Natural killer cell (primary cell): Measurements from ENCODE around the gene SPRR5. TPM values are rescaled to one million over a fixed set of nuclear protein-coding genes. Genes with fewer than 3 reads are reported as not detected.

ENCODE experiments used
- ATAC-seq, 3 donors: fragments of 150-1000 bp in 2 of 3; fragments of 200-7000 bp in 1 of 3; cut with Tn5 transposase; 1 replicate in 1 of 3; 2 replicates in 2 of 3; pipeline ENCODE4 v1.10.0; 2021; ENCODE audit warnings: mild to moderate bottlenecking in 2 of 3, moderate library complexity in 2 of 3
- DNase-seq, 2 donors: peaks; one replicate each; pipeline versions ENCODE4 v3.0.0 to v3.0.0-alpha.2; 2013 to 2021; ENCODE audit warnings: mixed read lengths in 1 of 2
- H3K27ac ChIP-seq: one replicate; pipeline ENCODE4 v1.5.1; 2013; ENCODE audit warnings: mild to moderate bottlenecking, low read length
- H3K27me3 ChIP-seq: one replicate; pipeline ENCODE4 v1.6.1; 2013; ENCODE audit warnings: low read length; ENCODE audit not compliant: control insufficient read depth, insufficient read depth
- H3K36me3 ChIP-seq: one replicate; pipeline ENCODE4 v1.6.1; 2013; ENCODE audit warnings: low read length; ENCODE audit not compliant: control insufficient read depth, insufficient read depth
- H3K4me1 ChIP-seq: one replicate; pipeline ENCODE4 v1.6.1; 2013; ENCODE audit warnings: low read length; ENCODE audit not compliant: control insufficient read depth, insufficient read depth
- H3K4me3 ChIP-seq: one replicate; pipeline ENCODE4 v1.5.1; 2013; ENCODE audit warnings: low read length
- H3K9me3 ChIP-seq: one replicate; pipeline ENCODE4 v1.6.1; 2013; ENCODE audit warnings: low read length; ENCODE audit not compliant: control insufficient read depth, insufficient read depth
- H3K27ac Mint-ChIP-seq, 2 donors: one replicate each; pipeline ENCODE4 v1.8.0; 2022; ENCODE audit warnings: mild to moderate bottlenecking in 2 of 2, mixed read lengths in 2 of 2, moderate library complexity in 1 of 2
- H3K27me3 Mint-ChIP-seq, 2 donors: one replicate each; pipeline ENCODE4 v1.8.0; 2022; ENCODE audit warnings: low read depth in 2 of 2, mixed read lengths in 2 of 2
- H3K36me3 Mint-ChIP-seq: one replicate; pipeline ENCODE4 v1.8.0; 2022; ENCODE audit warnings: mixed read lengths
- H3K4me1 Mint-ChIP-seq, 2 donors: one replicate each; pipeline ENCODE4 v1.8.0; 2022; ENCODE audit warnings: mixed read lengths in 2 of 2
- H3K4me3 Mint-ChIP-seq: one replicate; pipeline ENCODE4 v1.8.0; 2022; ENCODE audit warnings: mild to moderate bottlenecking, moderate library complexity, mixed read lengths
- H3K9me3 Mint-ChIP-seq, 2 donors: one replicate each; pipeline ENCODE4 v1.8.0; 2022; ENCODE audit warnings: mixed read lengths in 2 of 2
- WGBS: methylation state at CpG from one replicate; pipeline ENCODE4 v1.1.7; 2013; ENCODE audit warnings: missing lambda C conversion rate; ENCODE audit not compliant: insufficient coverage; 5-methylcytosine and 5-hydroxymethylcytosine counted together
- intact Hi-C: fragments of 100-400 bp; cut with micrococcal nuclease; formaldehyde crosslinking; loops from one replicate; pipeline ENCODE4 v1.14.2; 2022
- total RNA-seq, 4 donors: library from RNA; stranded (reverse); fragments of 120-200 nt in 1 of 4; gene quantifications; one replicate each; pipeline versions ENCODE4 v1.2.3 to v1.2.4, GENCODE V29; 2013 to 2022
- TF ChIP-seq, protein P1 (sequence below): fragments of 200-600 bp; IDR thresholded peaks from one replicate; pipeline ENCODE4 v1.8.0; 2022; ENCODE audit warnings: antibody characterized with exemption

The SPRR5 gene
- total RNA-seq, 3 donors from 2014 or later (not counting 1 experiment from before 2014, with no cell fraction given): not detected

DNA sequence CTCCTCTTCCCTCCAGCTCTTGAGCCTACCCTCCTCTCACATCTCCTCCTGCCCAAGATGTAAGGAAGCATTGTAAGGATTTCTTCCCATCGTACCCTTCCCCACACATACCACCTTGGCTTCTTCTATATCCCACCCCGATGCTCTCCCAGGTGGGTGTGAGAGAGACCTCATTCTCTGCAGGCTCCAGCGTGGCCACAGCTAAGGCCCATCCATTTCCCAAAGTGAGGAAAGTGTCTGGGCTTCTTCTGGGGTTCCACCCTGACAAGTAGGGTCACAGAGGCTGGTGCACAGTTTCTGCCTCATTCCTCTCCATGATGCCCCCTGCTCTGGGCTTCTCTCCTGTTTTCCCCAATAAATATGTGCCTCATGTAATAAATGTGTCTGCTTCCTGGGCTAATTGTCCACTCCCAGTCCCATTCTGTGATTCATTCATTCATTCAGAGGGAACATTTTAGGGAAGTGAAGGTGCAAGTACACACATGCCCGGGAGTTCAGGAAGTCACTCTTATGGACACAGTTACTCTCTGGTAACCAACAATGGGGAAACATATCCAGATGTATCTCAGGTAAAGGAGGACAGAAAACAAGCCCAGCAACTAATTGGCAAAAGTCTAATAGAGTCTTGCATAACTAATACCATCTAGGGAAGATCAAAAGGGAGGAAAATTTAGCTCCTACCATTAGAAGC is 25.3 kb downstream of the SPRR5 start:
- intact Hi-C loops: no loop called here
- no peak overlapping the region for H3K27ac Mint-ChIP-seq
- Histone ChIP-seq H3K4me3 (no peak overlapping the region), H3K36me3 (no peaks in the 10 kb centered on the region), H3K27me3 (peaks cover 2% of the 10 kb centered on the region), H3K27ac (no peak overlapping the region), H3K9me3 (no peaks in the 10 kb centered on the region), H3K4me1 (no peaks in the 10 kb centered on the region)
- no peaks in the 10 kb centered on the region for H3K36me3 Mint-ChIP-seq
- H3K4me3 Mint-ChIP-seq: no peak overlapping the region
- H3K27me3 Mint-ChIP-seq: peaks cover 10 to 24% of the 10 kb centered on the region in 2 donors
- ATAC-seq (no peak), DNase-seq (no peak)
- no peaks in the 10 kb centered on the region for H3K4me1 Mint-ChIP-seq
- 77% methylated on average over 4 of the region's 4 CpGs for WGBS
- TF ChIP-seq, protein P1, sequence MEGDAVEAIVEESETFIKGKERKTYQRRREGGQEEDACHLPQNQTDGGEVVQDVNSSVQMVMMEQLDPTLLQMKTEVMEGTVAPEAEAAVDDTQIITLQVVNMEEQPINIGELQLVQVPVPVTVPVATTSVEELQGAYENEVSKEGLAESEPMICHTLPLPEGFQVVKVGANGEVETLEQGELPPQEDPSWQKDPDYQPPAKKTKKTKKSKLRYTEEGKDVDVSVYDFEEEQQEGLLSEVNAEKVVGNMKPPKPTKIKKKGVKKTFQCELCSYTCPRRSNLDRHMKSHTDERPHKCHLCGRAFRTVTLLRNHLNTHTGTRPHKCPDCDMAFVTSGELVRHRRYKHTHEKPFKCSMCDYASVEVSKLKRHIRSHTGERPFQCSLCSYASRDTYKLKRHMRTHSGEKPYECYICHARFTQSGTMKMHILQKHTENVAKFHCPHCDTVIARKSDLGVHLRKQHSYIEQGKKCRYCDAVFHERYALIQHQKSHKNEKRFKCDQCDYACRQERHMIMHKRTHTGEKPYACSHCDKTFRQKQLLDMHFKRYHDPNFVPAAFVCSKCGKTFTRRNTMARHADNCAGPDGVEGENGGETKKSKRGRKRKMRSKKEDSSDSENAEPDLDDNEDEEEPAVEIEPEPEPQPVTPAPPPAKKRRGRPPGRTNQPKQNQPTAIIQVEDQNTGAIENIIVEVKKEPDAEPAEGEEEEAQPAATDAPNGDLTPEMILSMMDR: no peak
- H3K9me3 Mint-ChIP-seq: no peaks in the 10 kb centered on the region

DNA sequence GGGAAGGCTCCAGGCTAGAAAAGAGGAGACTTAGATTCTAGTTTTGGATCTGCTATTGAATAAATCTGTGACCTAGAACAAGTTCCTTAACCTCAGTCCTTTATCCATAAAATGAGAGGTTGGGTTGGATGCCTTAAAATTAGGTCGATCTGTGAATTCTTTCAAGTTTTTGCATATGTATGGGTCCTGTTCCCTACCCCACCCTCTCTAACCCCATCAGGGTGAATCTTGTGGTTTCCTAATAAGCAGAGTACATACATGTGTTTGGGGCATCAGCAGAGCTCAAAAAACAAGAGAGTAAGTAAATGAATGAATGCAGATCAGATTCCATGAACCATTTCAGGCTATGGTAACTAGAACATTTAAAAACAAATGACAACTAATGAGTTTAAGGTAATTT is 29.7 kb downstream of the SPRR5 start:
- Mint-ChIP-seq H3K4me1 (no peaks in the 10 kb centered on the region), H3K27ac (no peak overlapping the region), H3K36me3 (no peaks in the 10 kb centered on the region), H3K4me3 (no peak overlapping the region), H3K9me3 (no peaks in the 10 kb centered on the region), H3K27me3 (peaks cover 10 to 44% of the 10 kb centered on the region in 2 donors)
- ATAC-seq: no peak
- no peak for DNase-seq
- no CpG with 5 or more reads among the region's 1 CpG for WGBS
- no peak overlapping the region for H3K4me3 ChIP-seq
- TF ChIP-seq, protein P1: no peak
- H3K4me1 ChIP-seq: no peaks in the 10 kb centered on the region
- no peaks in the 10 kb centered on the region for H3K36me3 ChIP-seq
- intact Hi-C loops: no loop called here
- no peak overlapping the region for H3K27ac ChIP-seq
- H3K27me3 ChIP-seq: peaks cover 2% of the 10 kb centered on the region
- no peaks in the 10 kb centered on the region for H3K9me3 ChIP-seq

DNA sequence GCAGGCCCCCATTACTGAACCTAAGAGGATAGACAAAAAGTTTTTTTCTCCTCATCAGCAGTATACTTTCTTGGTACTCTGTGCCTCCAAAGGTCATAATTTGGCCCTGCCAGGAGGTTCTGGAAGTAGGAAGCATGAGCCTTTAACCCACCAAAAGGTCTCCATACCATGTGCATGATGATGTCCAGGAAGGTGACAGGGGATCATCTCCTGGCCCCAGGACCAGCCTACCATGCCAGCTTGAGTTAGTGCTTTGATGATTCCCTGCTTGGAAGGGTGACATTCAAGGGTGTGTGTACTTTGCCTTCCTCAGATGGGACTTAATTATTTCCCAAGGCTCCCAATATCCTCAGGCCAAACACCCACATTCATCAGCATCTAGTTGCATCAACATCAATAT is 30.6 kb downstream of the SPRR5 start:
- Mint-ChIP-seq H3K4me1 (no peaks in the 10 kb centered on the region), H3K9me3 (no peaks in the 10 kb centered on the region), H3K27me3 (peaks cover 8 to 47% of the 10 kb centered on the region in 2 donors), H3K36me3 (no peaks in the 10 kb centered on the region), H3K4me3 (no peak overlapping the region), H3K27ac (no peak overlapping the region)
- Histone ChIP-seq H3K4me3 (no peak overlapping the region), H3K27ac (no peak overlapping the region), H3K27me3 (no peaks in the 10 kb centered on the region), H3K36me3 (no peaks in the 10 kb centered on the region), H3K9me3 (no peaks in the 10 kb centered on the region), H3K4me1 (no peaks in the 10 kb centered on the region)
- ATAC-seq (no peak), DNase-seq (no peak)
- intact Hi-C loops: no loop called here
- TF ChIP-seq, protein P1: no peak

DNA sequence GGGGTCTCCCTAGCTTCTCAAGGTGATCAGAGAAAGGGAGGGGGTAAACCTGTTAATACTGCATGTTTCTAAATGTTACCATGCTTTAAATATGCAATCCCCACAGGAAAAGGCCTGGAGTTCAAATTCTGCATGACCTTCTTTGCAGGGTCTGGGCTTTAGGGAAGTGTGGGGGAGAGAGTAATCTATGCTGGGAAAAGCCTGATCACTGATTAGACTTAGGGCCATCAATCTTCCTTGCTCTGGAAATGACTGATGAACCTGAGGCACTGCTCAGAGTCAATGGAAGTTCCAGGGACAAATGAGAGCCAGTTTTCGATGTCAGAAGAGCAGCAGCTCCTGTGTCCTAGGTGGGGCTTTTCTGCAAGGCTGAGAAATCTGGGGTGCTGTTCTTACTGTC is 33.7 kb downstream of the SPRR5 start:
- Histone ChIP-seq H3K4me3 (no peak overlapping the region), H3K27me3 (no peaks in the 10 kb centered on the region), H3K4me1 (no peaks in the 10 kb centered on the region), H3K9me3 (no peaks in the 10 kb centered on the region), H3K27ac (no peak overlapping the region), H3K36me3 (no peaks in the 10 kb centered on the region)
- 94% methylated on average over 1 of the region's 1 CpG for WGBS
- H3K9me3 Mint-ChIP-seq: no peaks in the 10 kb centered on the region
- TF ChIP-seq, protein P1: no peak
- peaks cover 15 to 34% of the 10 kb centered on the region in 2 donors for H3K27me3 Mint-ChIP-seq
- H3K36me3 Mint-ChIP-seq: no peaks in the 10 kb centered on the region
- intact Hi-C loops: no loop called here
- H3K4me3 Mint-ChIP-seq: no peak overlapping the region
- ATAC-seq (no peak), DNase-seq (no peak)
- H3K27ac Mint-ChIP-seq: no peak overlapping the region
- no peaks in the 10 kb centered on the region for H3K4me1 Mint-ChIP-seq
